Fibroblast of upper back skin (primary cell): ENCODE data around the gene GRIN3B.
"Not testable (repeated sequence)": the region's sequence is repeated elsewhere in the genome, so short reads cannot be mapped to it uniquely, and the experiment has no call there.

Experiments used
- DNase-seq: peaks from one replicate; pipeline ENCODE4 v3.0.0-alpha.2; 2013

GRIN3B gene

GRCh38 chr19:1020868-1021425, 20.7 kb downstream of the GRIN3B start, which contains the start of gene TMEM259:
Gene TMEM259, minus strand, starts transcription at chr19:1021123. Its CDS starts 127 bp downstream, at chr19:1020996.
- peak; percentile 98 for DNase-seq

GRCh38 chr19:1023883-1024188, 23.6 kb downstream of the GRIN3B start:
- DNase-seq, result not testable (repeated sequence)

GRCh38 chr19:1025080-1025479, 24.9 kb downstream of the GRIN3B start:
- not testable (repeated sequence) for DNase-seq

- DNase-seq, result peak; percentile 82
These were observed 26.0 kb downstream of the GRIN3B start, which contains the start of gene CNN2 for GRCh38 chr19:1025960-1026782. Gene CNN2, plus strand, starts transcription at chr19:1026608. Its CDS starts 54 bp downstream, at chr19:1026662.

GRCh38 chr19:1026783-1027649, 26.8 kb downstream of the GRIN3B start:
- DNase-seq, result peak; percentile 37

GRCh38 chr19:1027650-1028061, 27.4 kb downstream of the GRIN3B start:
- DNase-seq, result no peak

- peak; percentile 99 for DNase-seq
These were observed 28.1 kb downstream of the GRIN3B start for GRCh38 chr19:1028062-1028926.

GRCh38 chr19:1032264-1032867, 32.1 kb downstream of the GRIN3B start:
- no peak for DNase-seq

GRCh38 chr19:1035998-1036621, 35.9 kb downstream of the GRIN3B start:
- DNase-seq, result no peak

- no peak for DNase-seq
These were observed 37.4 kb downstream of the GRIN3B start for GRCh38 chr19:1037621-1038064.

GRCh38 chr19:1038978-1039645, 38.9 kb downstream of the GRIN3B start:
- DNase-seq, result peak; percentile 39

GRCh38 chr19:1039646-1040475, 39.6 kb downstream of the GRIN3B start, which contains the start of gene ABCA7:
Gene ABCA7, plus strand, starts transcription at chr19:1040107. Its CDS starts 1,255 bp downstream, at chr19:1041362.
- DNase-seq, result peak; percentile 97

- peak; percentile 92 for DNase-seq
These were observed 40.5 kb downstream of the GRIN3B start for GRCh38 chr19:1040476-1041271.

- no peak for DNase-seq
These were observed 41.1 kb downstream of the GRIN3B start for GRCh38 chr19:1041272-1041834.

GRCh38 chr19:1041835-1042685, 41.8 kb downstream of the GRIN3B start:
- DNase-seq, result no peak

- DNase-seq, result no peak
These were observed 42.7 kb downstream of the GRIN3B start for GRCh38 chr19:1042689-1043511.

GRCh38 chr19:1045247-1045603, 45.0 kb downstream of the GRIN3B start:
- DNase-seq, result no peak
